ENCODE measurements around the gene MSMB. TPM values are rescaled to one million over a fixed set of nuclear protein-coding genes. Genes with fewer than 3 reads are reported as not detected.

MSMB gene
- total RNA-seq, 1 donor from 2014 or later = not detected

DNA sequence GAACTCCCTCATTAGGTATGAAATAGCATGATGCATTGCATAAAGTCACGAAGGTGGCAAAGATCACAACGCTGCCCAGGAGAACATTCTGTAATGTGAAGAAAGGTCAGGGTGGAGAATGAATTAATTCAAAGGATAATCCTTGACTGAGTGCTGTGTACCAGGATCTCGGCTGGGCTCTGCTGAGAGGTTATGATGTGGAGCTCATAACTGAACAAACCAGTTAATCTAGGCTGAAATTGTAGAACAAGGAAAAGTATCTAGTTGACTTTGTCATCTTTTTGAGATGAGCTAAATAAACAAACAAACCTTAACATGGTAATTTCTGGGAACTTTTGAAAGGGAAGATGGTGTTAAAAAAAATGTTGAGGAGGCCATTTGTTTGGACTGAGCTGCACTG lies 6.1 kb downstream of the MSMB start:
- Mint-ChIP-seq H3K4me3 (ENCODE audit: unreplicated experiment) (no peak overlapping the region), H3K36me3 (ENCODE audit: low read depth, unreplicated experiment) (no peaks in the 10 kb centered on the region), H3K4me1 (ENCODE audit: unreplicated experiment) (peaks cover 3% of the 10 kb centered on the region), H3K27ac (ENCODE audit: unreplicated experiment) (no peak overlapping the region), H3K9me3 (ENCODE audit: unreplicated experiment) (no peaks in the 10 kb centered on the region), H3K27me3 (ENCODE audit: unreplicated experiment) (no peaks in the 10 kb centered on the region)
- no peak for TF ChIP-seq CTCF (IDR thresholded peaks at IDR 0.05; ENCODE audit: unreplicated experiment)
- no peak for DNase-seq (ENCODE audit: low spot score)

DNA sequence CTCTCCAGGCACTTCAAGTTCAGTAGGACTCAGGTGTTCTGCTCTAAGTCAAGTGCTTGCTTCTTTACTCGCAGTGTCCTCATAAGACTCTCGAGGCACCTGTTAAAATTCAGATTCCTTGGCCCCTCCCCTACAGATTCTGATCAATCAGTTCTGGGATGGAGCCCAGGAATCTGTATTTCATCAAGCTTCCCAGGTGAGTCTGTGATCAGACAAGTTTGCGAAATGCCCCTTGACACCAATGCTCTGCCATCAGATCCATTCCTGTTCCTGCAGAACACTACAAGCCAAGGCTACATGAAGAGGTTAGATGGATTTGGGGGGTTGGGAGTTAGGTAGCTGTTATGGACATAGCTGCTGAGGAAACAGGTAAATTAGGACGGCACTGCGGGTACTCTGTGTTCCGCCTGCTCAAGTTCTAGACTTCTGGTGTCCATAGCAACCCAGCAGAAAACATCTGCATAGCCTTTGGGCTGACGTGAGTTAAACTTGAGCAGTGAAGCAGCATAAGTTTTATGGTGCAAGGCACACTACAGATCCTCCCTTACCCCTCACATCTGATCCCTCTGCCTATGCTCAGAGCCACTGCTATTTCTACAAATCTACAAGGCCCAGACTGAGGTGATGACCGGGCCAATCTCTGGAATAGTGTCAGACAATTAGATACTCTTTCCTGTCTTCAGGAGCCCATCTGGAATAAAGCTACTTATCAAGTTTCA lies 8.8 kb downstream of the MSMB start:
- Mint-ChIP-seq H3K27me3 (ENCODE audit: unreplicated experiment) (no peaks in the 10 kb centered on the region), H3K36me3 (ENCODE audit: low read depth, unreplicated experiment) (no peaks in the 10 kb centered on the region), H3K9me3 (ENCODE audit: unreplicated experiment) (no peaks in the 10 kb centered on the region), H3K4me1 (ENCODE audit: unreplicated experiment) (peaks cover 19% of the 10 kb centered on the region), H3K4me3 (ENCODE audit: unreplicated experiment) (no peak overlapping the region), H3K27ac (ENCODE audit: unreplicated experiment) (no peak overlapping the region)
- DNase-seq (ENCODE audit: low spot score) = no peak
- TF ChIP-seq CTCF (IDR thresholded peaks at IDR 0.05; ENCODE audit: unreplicated experiment) = no peak

GRCh38 chr10:46035923-46036849 lies 9.9 kb downstream of the MSMB start:
- TF ChIP-seq CTCF (IDR thresholded peaks at IDR 0.05; ENCODE audit: unreplicated experiment) = no peak
- DNase-seq (ENCODE audit: low spot score) = no peak

GRCh38 chr10:46033602-46034011 lies 12.5 kb downstream of the MSMB start:
- no peak overlapping the region for H3K4me3 Mint-ChIP-seq (ENCODE audit: unreplicated experiment)
- peaks cover 2% of the 10 kb centered on the region for H3K27me3 Mint-ChIP-seq (ENCODE audit: unreplicated experiment)
- peak; percentile 25 for DNase-seq (ENCODE audit: low spot score)
- no peaks in the 10 kb centered on the region for H3K36me3 Mint-ChIP-seq (ENCODE audit: low read depth, unreplicated experiment)
- no peaks in the 10 kb centered on the region for H3K9me3 Mint-ChIP-seq (ENCODE audit: unreplicated experiment)
- TF ChIP-seq CTCF (IDR thresholded peaks at IDR 0.05; ENCODE audit: unreplicated experiment) = no peak
- H3K27ac Mint-ChIP-seq (ENCODE audit: unreplicated experiment) = peak overlapping the region; percentile 80
- peaks cover 43% of the 10 kb centered on the region for H3K4me1 Mint-ChIP-seq (ENCODE audit: unreplicated experiment)

More at GRCh38 chr10:46035923-46036849, 9.9 kb downstream of the MSMB start:
- no peaks in the 10 kb centered on the region for H3K9me3 Mint-ChIP-seq (ENCODE audit: unreplicated experiment)
- H3K4me3 Mint-ChIP-seq (ENCODE audit: unreplicated experiment) = no peak overlapping the region
- no peak overlapping the region for H3K27ac Mint-ChIP-seq (ENCODE audit: unreplicated experiment)
- H3K36me3 Mint-ChIP-seq (ENCODE audit: low read depth, unreplicated experiment) = no peaks in the 10 kb centered on the region
- H3K4me1 Mint-ChIP-seq (ENCODE audit: unreplicated experiment) = peaks cover 29% of the 10 kb centered on the region
- H3K27me3 Mint-ChIP-seq (ENCODE audit: unreplicated experiment) = no peaks in the 10 kb centered on the region

All from endothelial cell (in vitro differentiated cells).